SK-N-MC (cell line): ENCODE results near the gene DIO3.

ENCODE experiments used
- EZH2 ChIP-seq: fragments of 200-600 bp; sonication (generic); IDR thresholded peaks from one replicate; pipeline ENCODE4 v1.6.1; 2017; ENCODE audit warnings: antibody characterized with exemption
- FOXP2 ChIP-seq: optimal IDR thresholded peaks from 2 replicates; pipeline ENCODE3; 2011; ENCODE audit warnings: mild to moderate bottlenecking, moderate library complexity; ENCODE audit not compliant: insufficient read depth; ENCODE audit errors: extremely low read length, control extremely low read depth
- POLR2AphosphoS5 ChIP-seq: IDR thresholded peaks from 2 replicates; pipeline ENCODE4 v1.6.1; 2012; ENCODE audit warnings: mild to moderate bottlenecking, low read depth, low read length, borderline replicate concordance

- TF ChIP-seq EZH2 (no peak), POLR2AphosphoS5 (no peak), FOXP2 (no peak)
Observed at GRCh38 chr14:101552786-101553231, 8.5 kb upstream of the DIO3 start.
